Measurements from ENCODE around the gene COL10A1. TPM values are rescaled to one million over a fixed set of nuclear protein-coding genes. Genes with fewer than 3 reads are reported as not detected.

COL10A1 gene
- total and polyA plus RNA-seq, 2 donors (not counting 3 experiments of a cell fraction or from before 2014, with no cell fraction given) = not detected

DNA sequence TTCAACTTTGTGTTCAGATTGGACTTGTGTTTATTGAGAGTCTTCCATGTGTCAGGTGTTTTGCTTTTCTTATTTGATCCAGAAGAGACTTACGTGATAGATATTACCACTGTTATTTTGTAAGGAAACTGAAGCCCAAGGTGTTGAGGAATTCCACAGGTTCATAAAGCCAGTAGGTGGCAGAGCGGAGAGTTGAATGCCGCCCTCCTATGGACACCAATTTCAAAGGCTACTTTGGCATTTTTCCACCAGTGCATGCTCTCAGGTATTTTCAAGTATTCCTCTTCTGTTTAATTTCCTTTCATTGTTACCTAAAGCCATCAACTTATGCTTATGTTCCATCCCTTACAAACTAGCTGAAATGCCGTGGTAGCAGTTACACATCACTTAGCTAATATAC is 14.0 kb upstream of the COL10A1 start:
- BruUV-seq (replicated peaks) = no TSS peak
- POLR2A ChIA-PET = no interaction called here
- intact Hi-C loops (cut with micrococcal nuclease) (no loop called here), dilution Hi-C loops (cut with MboI; ENCODE audit: extremely low pct_ligation_motif_present, low sequenced_read_pairs) (no loop called here)
- no peak for DNase-seq (ENCODE audit: low read depth, low spot score)
- Histone ChIP-seq H4K20me1 (replicated peaks; ENCODE audit: control insufficient read depth, extremely low read depth, insufficient read depth, low read length) (no peaks in the 10 kb centered on the region), H3K9me3 (replicated peaks; ENCODE audit: control insufficient read depth, insufficient read depth, low read length) (no peaks in the 10 kb centered on the region), H3K4me1 (ENCODE audit: control insufficient read depth, extremely low read depth, insufficient read depth, low read length) (no peaks in the 10 kb centered on the region), H3K9ac (replicated peaks; ENCODE audit: extremely low read depth, insufficient read depth, low read length) (no peak overlapping the region), H3K27me3 (ENCODE audit: control insufficient read depth in 2 of 2, insufficient read depth in 2 of 2, low read length in 2 of 2) (no peaks in the 10 kb centered on the region), H3K27ac (ENCODE audit: insufficient read depth, low read depth, low read length) (no peak overlapping the region), H2AFZ (ENCODE audit: low read depth, low read length) (no peak overlapping the region), H3K9me1 (replicated peaks; ENCODE audit: control insufficient read depth, extremely low read depth, insufficient read depth, low read length) (no peaks in the 10 kb centered on the region), H3K36me3 (ENCODE audit: control insufficient read depth in 2 of 2, extremely low read depth in 1 of 2, insufficient read depth in 2 of 2, low read length in 2 of 2) (no peaks in the 10 kb centered on the region), H3K4me2 (ENCODE audit: insufficient read depth, low read length) (no peak overlapping the region), H3K4me3 (replicated peaks in 1 of 3; ENCODE audit: insufficient read depth in 1 of 3, low read depth in 1 of 3, low read length in 3 of 3) (no peak overlapping the region), H3K79me2 (ENCODE audit: control insufficient read depth, insufficient read depth, low read length) (no peaks in the 10 kb centered on the region)
- no peak for FAIRE-seq
- TF ChIP-seq POLR2A (IDR thresholded peaks at IDR 0.05; ENCODE audit: low read depth, low read length) (no peak), POLR2AphosphoS5 (IDR thresholded peaks at IDR 0.05; ENCODE audit: insufficient read depth, low read depth, low read length) (no peak), JUN (IDR thresholded peaks at IDR 0.05; ENCODE audit: borderline replicate concordance, insufficient read depth, insufficient read length, low read depth) (no peak), FOS (IDR thresholded peaks at IDR 0.05; ENCODE audit: borderline replicate concordance, insufficient read depth, low read length) (no peak), MYC (IDR thresholded peaks at IDR 0.05; ENCODE audit: low read depth, low read length) (no peak), EZH2 (IDR thresholded peaks at IDR 0.05; ENCODE audit: borderline replicate concordance, low read depth, low read length, severe bottlenecking) (no peak), GATA2 (IDR thresholded peaks at IDR 0.05; ENCODE audit: insufficient read depth, insufficient read length, low read depth, low read length) (no peak)
- TF ChIP-seq, protein P1, sequence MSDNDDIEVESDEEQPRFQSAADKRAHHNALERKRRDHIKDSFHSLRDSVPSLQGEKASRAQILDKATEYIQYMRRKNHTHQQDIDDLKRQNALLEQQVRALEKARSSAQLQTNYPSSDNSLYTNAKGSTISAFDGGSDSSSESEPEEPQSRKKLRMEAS (IDR thresholded peaks at IDR 0.05; ENCODE audit: insufficient read depth, insufficient read length) = no peak
- TF ChIP-seq, protein P2, sequence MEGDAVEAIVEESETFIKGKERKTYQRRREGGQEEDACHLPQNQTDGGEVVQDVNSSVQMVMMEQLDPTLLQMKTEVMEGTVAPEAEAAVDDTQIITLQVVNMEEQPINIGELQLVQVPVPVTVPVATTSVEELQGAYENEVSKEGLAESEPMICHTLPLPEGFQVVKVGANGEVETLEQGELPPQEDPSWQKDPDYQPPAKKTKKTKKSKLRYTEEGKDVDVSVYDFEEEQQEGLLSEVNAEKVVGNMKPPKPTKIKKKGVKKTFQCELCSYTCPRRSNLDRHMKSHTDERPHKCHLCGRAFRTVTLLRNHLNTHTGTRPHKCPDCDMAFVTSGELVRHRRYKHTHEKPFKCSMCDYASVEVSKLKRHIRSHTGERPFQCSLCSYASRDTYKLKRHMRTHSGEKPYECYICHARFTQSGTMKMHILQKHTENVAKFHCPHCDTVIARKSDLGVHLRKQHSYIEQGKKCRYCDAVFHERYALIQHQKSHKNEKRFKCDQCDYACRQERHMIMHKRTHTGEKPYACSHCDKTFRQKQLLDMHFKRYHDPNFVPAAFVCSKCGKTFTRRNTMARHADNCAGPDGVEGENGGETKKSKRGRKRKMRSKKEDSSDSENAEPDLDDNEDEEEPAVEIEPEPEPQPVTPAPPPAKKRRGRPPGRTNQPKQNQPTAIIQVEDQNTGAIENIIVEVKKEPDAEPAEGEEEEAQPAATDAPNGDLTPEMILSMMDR (IDR thresholded peaks at IDR 0.05; ENCODE audit: extremely low read depth in 1 of 2, insufficient read depth in 1 of 2, low read depth in 1 of 2, low read length in 2 of 2) = no peak
- CTCF ChIA-PET = no interaction called here

Measured in endothelial cell of umbilical vein (primary cell).